GM12865 (cell line): ENCODE measurements around the gene APOM.

Experiments used
- DNase-seq: peaks from one replicate; pipeline ENCODE4 v3.0.0; 2010; ENCODE audit warnings: low read depth
- H3K4me3 ChIP-seq: 2 replicates; pipeline ENCODE4 v1.5.1; 2011; ENCODE audit warnings: mild to moderate bottlenecking, low read depth, low read length, control low read depth
- TF ChIP-seq, protein P1 (sequence below): IDR thresholded peaks from 2 replicates; pipeline ENCODE4 v1.5.1; 2011; ENCODE audit warnings: low read length, control low read depth, low read depth, inconsistent platforms; ENCODE audit not compliant: insufficient read depth; ENCODE audit errors: missing control alignments

APOM gene

DNA sequence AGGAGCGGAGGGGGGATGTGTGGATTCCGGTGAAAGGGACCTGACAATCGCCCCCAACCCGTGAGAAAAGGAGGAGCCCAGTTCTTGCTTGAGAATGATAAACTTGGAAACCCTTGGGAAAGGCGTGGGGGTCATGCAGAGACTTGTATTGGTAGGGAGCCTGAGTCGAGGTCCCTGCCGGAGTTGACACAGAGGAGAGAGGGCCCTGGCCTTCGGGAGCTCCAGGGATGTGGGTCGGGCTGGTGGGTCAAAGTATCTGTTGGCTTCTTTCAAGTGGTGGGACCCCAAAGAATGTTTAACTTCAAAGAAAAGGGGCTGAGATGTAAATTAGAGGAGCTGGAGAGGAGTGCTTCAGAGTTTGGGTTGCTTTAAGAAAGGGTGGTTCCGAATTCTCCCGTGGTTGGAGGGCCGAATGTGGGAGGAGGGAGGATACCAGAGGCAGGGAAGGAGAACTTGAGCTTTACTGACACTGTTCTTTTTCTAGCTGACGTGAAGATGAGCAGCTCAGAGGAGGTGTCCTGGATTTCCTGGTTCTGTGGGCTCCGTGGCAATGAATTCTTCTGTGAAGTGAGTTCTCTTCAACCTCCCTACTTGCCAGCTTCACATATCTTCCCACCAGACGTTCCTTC, 10.8 kb downstream of the APOM start:
- TF ChIP-seq, protein P1, sequence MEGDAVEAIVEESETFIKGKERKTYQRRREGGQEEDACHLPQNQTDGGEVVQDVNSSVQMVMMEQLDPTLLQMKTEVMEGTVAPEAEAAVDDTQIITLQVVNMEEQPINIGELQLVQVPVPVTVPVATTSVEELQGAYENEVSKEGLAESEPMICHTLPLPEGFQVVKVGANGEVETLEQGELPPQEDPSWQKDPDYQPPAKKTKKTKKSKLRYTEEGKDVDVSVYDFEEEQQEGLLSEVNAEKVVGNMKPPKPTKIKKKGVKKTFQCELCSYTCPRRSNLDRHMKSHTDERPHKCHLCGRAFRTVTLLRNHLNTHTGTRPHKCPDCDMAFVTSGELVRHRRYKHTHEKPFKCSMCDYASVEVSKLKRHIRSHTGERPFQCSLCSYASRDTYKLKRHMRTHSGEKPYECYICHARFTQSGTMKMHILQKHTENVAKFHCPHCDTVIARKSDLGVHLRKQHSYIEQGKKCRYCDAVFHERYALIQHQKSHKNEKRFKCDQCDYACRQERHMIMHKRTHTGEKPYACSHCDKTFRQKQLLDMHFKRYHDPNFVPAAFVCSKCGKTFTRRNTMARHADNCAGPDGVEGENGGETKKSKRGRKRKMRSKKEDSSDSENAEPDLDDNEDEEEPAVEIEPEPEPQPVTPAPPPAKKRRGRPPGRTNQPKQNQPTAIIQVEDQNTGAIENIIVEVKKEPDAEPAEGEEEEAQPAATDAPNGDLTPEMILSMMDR, result no peak
- DNase-seq, result no peak
- peak overlapping the region; percentile 96 for H3K4me3 ChIP-seq

DNA sequence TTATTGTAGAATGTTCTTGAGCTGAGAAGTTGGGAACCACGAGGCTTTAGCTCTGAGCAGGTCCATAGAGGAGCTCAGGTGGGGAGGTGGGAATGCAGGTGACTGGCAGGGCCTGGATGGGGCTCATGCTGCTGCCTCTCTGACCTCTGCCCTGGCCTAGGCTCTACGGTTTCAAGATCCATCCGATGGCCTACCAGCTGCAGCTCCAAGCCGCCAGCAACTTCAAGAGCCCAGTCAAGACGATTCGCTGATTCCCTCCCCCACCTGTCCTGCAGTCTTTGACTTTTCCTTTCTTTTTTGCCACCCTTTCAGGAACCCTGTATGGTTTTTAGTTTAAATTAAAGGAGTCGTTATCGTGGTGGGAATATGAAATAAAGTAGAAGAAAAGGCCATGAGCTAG, 14.0 kb downstream of the APOM start, which contains the start of gene LY6G5B:
TSS of gene LY6G5B (plus strand) at position 301 of the 400 bp plus-strand sequence. CDS start 975 bp downstream, outside the sequence.
- TF ChIP-seq, protein P1, result no peak
- no peak within 1 kb of the TSS for H3K4me3 ChIP-seq
- no peak for DNase-seq

DNA sequence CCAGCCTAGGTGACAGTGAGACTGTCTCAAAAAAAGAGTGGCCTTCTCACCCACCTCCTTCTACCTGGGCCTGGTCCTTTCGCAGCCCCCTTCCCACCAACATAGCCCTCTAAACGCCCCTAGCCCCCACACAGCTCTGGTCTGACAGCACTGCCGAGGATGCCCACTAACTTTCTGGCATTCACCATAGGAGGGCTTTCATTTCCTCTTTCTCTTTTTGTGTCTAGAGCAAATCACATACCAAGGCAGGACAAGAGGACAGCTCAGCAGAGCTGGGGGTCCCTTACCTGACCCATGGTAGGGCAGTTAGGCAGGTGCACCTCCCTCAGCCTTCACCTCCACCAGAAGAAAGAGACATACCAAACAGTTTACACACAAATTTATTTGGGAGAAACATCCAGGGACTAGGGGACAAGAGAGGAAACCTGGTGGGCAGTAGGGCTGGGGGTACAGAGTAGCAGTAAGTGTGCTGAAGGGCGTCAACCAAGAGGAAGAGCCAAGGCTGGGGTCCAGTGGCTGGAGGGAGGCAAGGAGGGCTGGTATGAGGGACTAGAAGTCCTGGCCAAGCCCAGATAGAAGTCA, 20.7 kb downstream of the APOM start:
- TF ChIP-seq, protein P1, result no peak
- no peak for DNase-seq
- no peak overlapping the region for H3K4me3 ChIP-seq

DNA sequence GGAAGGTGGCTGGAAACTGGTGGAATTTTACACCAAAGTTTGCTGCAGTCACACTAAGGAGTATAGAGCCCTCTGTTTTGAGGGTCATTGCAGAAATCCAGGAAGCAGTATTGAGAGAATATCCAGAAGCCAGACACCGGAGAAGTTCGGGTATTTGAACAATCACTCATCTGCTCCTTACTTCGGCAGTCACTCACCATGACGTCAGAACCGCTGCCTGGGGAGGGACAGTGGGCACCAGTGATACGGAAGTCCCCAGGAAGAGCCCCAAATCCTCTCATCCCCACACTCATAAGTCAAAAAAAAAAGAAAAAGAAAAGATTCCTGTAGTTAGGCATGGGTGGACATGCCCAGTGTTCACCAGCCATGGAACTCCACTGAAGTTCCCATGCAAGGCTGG, 21.2 kb downstream of the APOM start:
- TF ChIP-seq, protein P1, result no peak
- H3K4me3 ChIP-seq, result no peak overlapping the region
- no peak for DNase-seq

DNA sequence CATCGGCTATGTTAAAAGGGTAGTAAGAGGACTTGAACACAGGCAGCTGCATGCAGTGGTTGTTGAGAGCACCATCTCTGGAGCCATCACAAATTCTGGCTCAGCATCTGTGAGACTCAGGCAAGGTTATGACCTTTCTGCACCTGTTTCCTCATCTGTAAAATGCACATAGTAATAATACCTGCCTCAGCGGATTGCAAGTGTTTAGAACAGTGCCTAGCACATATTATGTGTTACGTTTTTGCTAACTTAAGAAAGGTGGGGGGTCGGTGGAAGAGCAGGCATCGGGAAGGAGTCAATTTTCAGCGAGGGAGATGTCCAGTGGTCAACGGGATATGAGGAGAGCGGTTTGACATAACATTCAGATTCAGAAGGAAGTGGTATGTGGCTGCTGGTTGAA, 22.3 kb downstream of the APOM start:
- TF ChIP-seq, protein P1, result no peak
- DNase-seq, result no peak
- no peak overlapping the region for H3K4me3 ChIP-seq

DNA sequence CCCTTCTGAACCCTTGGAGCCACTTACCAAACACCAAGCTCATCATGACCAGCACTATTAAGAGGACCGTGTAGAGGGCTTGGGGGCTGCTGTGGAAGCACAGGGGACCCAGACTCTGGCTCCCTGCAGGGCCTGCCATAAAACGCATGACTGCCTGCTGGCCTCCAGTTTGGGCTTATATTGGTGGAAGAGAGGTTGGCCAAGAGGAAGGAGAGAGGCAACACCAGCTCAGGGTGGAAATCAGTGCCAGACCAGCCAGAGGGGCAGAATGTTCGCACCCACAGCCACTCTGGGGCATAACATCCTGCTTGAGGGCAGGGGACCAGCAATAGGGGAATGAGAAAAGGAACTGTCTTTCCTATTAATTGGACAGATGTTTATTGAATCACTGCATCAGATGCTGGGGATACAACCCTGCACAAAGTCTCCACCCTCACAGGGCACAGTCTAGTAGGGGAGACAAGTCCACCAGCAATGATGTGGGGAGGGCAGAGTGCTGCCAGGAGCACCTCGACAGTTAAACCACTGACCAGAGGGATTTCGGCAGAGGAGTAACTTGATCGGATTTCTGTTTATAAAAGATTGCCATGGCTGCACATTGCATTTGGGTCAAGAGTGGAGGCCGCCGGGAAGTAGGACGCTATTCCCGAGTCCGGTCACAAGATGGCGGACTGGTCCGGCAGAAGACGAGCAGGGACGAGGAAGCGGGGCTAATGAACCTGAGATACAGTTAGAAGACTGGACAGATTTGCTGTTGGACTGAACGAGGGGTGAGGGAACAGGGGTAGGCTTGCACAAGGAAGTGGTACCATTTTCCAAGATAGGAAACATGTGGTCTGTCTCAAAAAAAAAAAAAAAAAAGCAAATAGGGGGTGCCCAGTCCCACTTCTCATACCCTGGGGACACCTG, 24.8 kb downstream of the APOM start, which contains the start of gene LY6G5C:
TSS of gene LY6G5C (minus strand) at position 842 of the 909 bp plus-strand sequence. CDS start at position 148, 694 bp downstream.
- TF ChIP-seq, protein P1, result peak; percentile 71
- DNase-seq, result peak; percentile 90
- peak within 1 kb of the TSS; percentile 72 for H3K4me3 ChIP-seq
